Naive B cell (primary cell): ENCODE measurements around the gene MKLN1. TPM values are rescaled to one million over a fixed set of nuclear protein-coding genes. Genes with fewer than 3 reads are reported as not detected.

Experiments used
- ATAC-seq, 2 donors: fragments of 150-1000 bp; cut with Tn5 transposase; 2 replicates each; pipeline ENCODE4 v1.10.0; 2021; ENCODE audit warnings: low read depth in 2 of 2, mild to moderate bottlenecking in 2 of 2, moderate library complexity in 2 of 2
- DNase-seq: peaks from one replicate; pipeline ENCODE4 v3.0.0; 2022
- H3K27ac Mint-ChIP-seq, 6 donors: one replicate each; pipeline ENCODE4 v1.8.0; 2020 to 2022; ENCODE audit warnings: mild to moderate bottlenecking in 6 of 6, mixed read lengths in 6 of 6, moderate library complexity in 5 of 6, inconsistent platforms in 2 of 6
- H3K27me3 Mint-ChIP-seq, 3 donors: one replicate each; pipeline ENCODE4 v1.8.0; 2021 to 2022; ENCODE audit warnings: mixed read lengths in 3 of 3, mild to moderate bottlenecking in 1 of 3
- H3K36me3 Mint-ChIP-seq, 2 donors: one replicate each; pipeline ENCODE4 v1.8.0; 2020 to 2022; ENCODE audit warnings: mixed read lengths in 2 of 2, inconsistent platforms in 1 of 2, mild to moderate bottlenecking in 1 of 2
- H3K4me1 Mint-ChIP-seq, 3 donors: one replicate each; pipeline ENCODE4 v1.8.0; 2020 to 2022; ENCODE audit warnings: mixed read lengths in 3 of 3, inconsistent platforms in 1 of 3, mild to moderate bottlenecking in 1 of 3, moderate library complexity in 1 of 3
- H3K4me3 Mint-ChIP-seq, 8 donors: one replicate each; pipeline ENCODE4 v1.8.0; 2020 to 2022; ENCODE audit warnings: mild to moderate bottlenecking in 8 of 8, mixed read lengths in 8 of 8, moderate library complexity in 8 of 8, inconsistent platforms in 2 of 8
- H3K9me3 Mint-ChIP-seq, 7 donors: one replicate each; pipeline ENCODE4 v1.8.0; 2020 to 2022; ENCODE audit warnings: mixed read lengths in 7 of 7, mild to moderate bottlenecking in 5 of 7, inconsistent platforms in 2 of 7, moderate library complexity in 1 of 7
- polyA plus RNA-seq, 6 donors: library from polyadenylated mRNA; unstranded; fragments of 300-500 nt; fragmentation: Illumina TruSeq; gene quantifications; one replicate each; pipeline ENCODE4 v1.2.3, GENCODE V29; 2021; ENCODE audit warnings: low read depth in 6 of 6

Gene MKLN1
- polyA plus RNA-seq, 6 donors from 2014 or later: 19.6 to 39.8 (median 26.0) TPM

DNA sequence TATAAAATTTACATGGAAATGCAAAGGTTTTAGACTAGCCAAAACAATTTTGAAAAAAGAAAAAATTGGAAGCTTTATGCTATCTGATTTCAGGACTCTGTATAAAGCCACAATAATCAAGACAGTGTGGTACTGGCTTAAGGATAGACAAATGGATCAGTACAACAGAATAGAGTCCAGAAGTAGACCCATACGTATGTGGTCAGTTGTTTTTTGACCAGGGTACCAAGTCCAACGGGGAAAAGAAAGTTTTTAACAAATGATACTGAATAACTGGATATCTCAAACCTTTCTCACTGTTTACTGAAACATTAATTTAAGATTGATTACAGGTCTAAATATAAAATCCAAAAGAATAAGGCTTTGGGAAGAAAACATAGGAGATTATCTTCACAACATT lies 149.1 kb downstream of the MKLN1 start:
- H3K27ac Mint-ChIP-seq: no peak overlapping the region

DNA sequence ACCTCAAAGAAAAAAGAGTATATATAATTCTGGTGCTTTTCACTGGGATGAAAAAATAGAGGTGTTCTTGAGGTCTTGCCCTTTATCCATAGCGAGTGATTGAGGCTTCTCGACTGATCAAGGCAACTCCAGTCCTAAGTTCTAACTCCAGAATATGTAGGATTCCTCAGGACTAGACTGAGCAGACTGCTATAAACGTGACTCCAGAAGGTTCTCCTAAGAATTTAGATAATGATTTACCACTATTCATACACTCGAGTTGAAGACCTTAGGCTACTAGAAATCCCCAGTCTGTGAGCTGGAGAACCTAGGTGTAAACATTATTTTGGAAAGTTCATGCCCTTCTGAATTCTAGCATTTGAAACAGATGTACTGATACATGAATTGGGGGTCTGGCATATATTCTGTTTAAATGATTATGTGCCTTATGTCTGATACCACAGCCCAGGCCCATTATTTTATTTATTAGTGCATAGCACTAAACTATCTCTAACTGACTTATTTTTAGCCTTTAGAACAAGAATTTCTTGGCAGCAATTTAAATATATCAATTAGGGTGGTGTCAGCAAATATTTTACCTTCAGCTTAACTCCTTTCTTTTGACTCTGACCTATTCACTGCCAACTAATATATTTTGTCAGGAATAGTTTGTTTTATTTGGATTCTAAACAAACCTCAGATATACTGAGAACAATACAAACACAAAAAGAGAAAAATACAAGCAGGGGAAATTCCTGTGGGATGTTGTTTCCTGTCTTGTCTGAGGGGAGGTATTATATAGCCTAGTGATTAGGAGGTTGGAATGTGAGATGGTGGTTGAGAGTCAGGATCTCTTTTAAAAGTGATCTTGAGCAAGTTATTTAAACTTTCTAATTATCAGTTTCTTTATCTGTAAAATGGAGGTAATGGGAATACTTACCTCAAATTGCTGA lies 153.0 kb downstream of the MKLN1 start:
- no peaks in the 10 kb centered on the region for H3K9me3 Mint-ChIP-seq
- no peaks in the 10 kb centered on the region for H3K36me3 Mint-ChIP-seq
- H3K27ac Mint-ChIP-seq: peak overlapping the region in 1 of 6 donors; percentile 80

More for the DNA sequence above, 149.1 kb downstream of the MKLN1 start:
- Mint-ChIP-seq H3K4me1 (no peaks in the 10 kb centered on the region), H3K4me3 (no peak overlapping the region), H3K9me3 (peaks cover 0 to 10% (median 0%) of the 10 kb centered on the region in 7 donors), H3K36me3 (peaks cover 10 to 13% of the 10 kb centered on the region in 2 donors), H3K27me3 (no peaks in the 10 kb centered on the region)
- DNase-seq: no peak
- no peak for ATAC-seq

DNA sequence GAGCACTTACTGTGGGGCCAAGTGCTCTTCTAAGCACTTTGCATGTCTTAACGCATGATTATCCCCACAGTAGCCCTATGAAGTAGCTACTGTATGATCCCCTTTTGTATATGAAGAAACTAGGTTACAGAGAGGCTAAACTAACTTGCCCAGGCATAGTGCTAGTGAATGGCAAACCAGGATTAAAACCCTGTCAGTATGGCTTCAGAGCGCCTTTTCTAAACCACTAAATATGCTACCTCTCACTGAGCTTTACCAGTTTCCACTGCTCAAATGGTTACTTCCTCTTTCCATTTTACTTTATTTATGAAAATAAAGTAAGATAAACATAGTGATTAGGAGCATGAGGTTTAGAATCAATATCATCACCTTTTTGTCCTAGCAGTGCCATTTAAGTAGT lies 155.1 kb downstream of the MKLN1 start:
- no peaks in the 10 kb centered on the region for H3K27me3 Mint-ChIP-seq
- no peaks in the 10 kb centered on the region for H3K36me3 Mint-ChIP-seq
- ATAC-seq: peak in 1 of 2 donors; percentile 23
- peaks cover 0 to 7% (median 4%) of the 10 kb centered on the region in 3 donors for H3K4me1 Mint-ChIP-seq
- no peak overlapping the region for H3K4me3 Mint-ChIP-seq
- H3K9me3 Mint-ChIP-seq: no peaks in the 10 kb centered on the region
- no peak overlapping the region for H3K27ac Mint-ChIP-seq
- DNase-seq: no peak

More for the DNA sequence above, 153.0 kb downstream of the MKLN1 start:
- H3K27me3 Mint-ChIP-seq: no peaks in the 10 kb centered on the region
- H3K4me1 Mint-ChIP-seq: peaks cover 0 to 7% (median 4%) of the 10 kb centered on the region in 3 donors
- ATAC-seq: no peak
- no peak for DNase-seq
- H3K4me3 Mint-ChIP-seq: no peak overlapping the region

DNA sequence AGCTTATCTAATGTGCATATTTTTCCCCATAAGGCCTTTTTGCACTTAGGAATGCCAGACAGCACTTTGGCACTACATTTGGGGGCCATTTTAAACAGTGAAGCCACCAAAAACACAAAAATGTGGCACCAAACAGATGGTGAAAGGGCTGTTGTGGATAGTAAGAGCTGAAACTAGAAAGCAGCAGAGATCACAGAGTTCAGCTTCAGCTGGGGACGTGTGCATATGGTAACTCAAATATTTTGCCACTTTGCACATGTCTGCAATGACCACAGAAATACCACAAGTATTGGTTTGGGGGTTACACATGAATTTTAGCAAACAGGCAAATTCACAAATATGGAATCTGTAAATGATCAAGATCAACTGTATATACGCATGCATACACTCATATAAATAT lies 155.9 kb downstream of the MKLN1 start:
- no peak for DNase-seq
- no peak overlapping the region for H3K27ac Mint-ChIP-seq
- no peak for ATAC-seq

DNA sequence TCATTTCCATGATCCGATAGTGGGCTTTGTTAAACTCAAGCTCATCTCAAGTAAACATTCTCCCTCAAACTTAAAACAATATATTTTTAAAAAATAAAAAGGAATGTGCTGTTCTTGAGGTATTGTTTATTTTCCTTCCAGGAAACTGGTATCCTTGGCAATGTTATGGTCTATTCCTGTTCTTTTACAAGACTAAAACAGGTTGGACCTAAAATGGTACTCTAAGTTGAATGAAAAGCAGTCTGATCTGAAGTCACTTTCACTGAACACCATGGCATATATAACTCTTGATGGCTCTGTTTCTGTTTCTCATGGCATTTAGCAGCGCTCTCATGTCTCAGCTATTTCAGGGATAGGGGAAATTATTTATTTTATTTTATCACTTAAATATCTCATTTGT lies 158.7 kb downstream of the MKLN1 start:
- no peaks in the 10 kb centered on the region for H3K27me3 Mint-ChIP-seq

More for the DNA sequence above, 155.9 kb downstream of the MKLN1 start:
- H3K27me3 Mint-ChIP-seq: no peaks in the 10 kb centered on the region
- no peaks in the 10 kb centered on the region for H3K9me3 Mint-ChIP-seq
- no peaks in the 10 kb centered on the region for H3K36me3 Mint-ChIP-seq
- peaks cover 0 to 7% (median 4%) of the 10 kb centered on the region in 3 donors for H3K4me1 Mint-ChIP-seq
- no peak overlapping the region for H3K4me3 Mint-ChIP-seq

DNA sequence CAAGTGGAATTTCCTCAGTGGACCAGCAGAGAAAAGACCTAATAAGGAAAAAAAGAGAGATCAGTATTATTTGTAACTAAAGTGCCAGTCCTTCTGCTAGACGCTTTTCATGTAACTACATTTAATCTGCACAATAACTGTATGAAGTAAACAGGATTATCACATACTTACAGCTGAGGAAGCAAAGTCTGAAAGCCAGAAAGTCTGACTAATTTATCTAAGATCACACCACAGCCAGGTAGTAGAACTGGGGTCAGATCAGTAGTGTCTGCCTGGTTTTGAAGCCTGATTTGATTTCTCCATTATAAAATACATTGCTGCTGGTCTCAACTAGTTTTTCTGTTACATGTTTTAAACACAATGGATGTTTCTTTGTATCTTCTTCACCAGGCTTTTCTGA lies 159.5 kb downstream of the MKLN1 start:
- Mint-ChIP-seq H3K27ac (peak overlapping the region in 2 of 6 donors; percentile 21 to 24), H3K27me3 (no peaks in the 10 kb centered on the region), H3K36me3 (no peaks in the 10 kb centered on the region), H3K4me3 (no peak overlapping the region), H3K4me1 (peaks cover 0 to 3% (median 2%) of the 10 kb centered on the region in 3 donors), H3K9me3 (no peaks in the 10 kb centered on the region)
- ATAC-seq (no peak), DNase-seq (no peak)

More for the DNA sequence above, 158.7 kb downstream of the MKLN1 start:
- Mint-ChIP-seq H3K36me3 (no peaks in the 10 kb centered on the region), H3K4me3 (no peak overlapping the region), H3K27ac (no peak overlapping the region), H3K9me3 (no peaks in the 10 kb centered on the region), H3K4me1 (peaks cover 0 to 7% (median 4%) of the 10 kb centered on the region in 3 donors)
- DNase-seq (no peak), ATAC-seq (no peak)

DNA sequence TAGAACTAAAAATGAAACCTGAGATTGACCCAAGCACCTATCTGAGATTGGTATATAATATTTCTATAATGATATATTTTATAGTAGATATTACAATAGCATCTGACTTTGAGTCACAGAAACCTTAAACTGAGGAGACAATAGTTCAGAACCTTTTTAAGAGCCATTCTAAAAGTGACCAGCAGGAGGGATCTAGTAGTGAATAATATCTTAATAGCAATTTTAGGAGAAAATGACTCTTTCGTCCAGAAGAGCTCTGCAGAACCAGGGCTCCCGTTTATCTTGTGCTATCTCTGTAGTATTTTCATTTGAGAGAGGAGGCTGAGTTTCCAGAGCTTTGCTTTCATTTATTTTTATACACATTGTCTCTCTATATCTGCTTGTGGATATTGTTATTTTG lies 160.7 kb downstream of the MKLN1 start:
- H3K36me3 Mint-ChIP-seq: no peaks in the 10 kb centered on the region
- H3K27ac Mint-ChIP-seq: peak overlapping the region in 1 of 6 donors; percentile 44
- no peak for ATAC-seq
- no peaks in the 10 kb centered on the region for H3K4me1 Mint-ChIP-seq
- no peaks in the 10 kb centered on the region for H3K27me3 Mint-ChIP-seq
- H3K9me3 Mint-ChIP-seq: no peaks in the 10 kb centered on the region
- no peak for DNase-seq
- no peak overlapping the region for H3K4me3 Mint-ChIP-seq

DNA sequence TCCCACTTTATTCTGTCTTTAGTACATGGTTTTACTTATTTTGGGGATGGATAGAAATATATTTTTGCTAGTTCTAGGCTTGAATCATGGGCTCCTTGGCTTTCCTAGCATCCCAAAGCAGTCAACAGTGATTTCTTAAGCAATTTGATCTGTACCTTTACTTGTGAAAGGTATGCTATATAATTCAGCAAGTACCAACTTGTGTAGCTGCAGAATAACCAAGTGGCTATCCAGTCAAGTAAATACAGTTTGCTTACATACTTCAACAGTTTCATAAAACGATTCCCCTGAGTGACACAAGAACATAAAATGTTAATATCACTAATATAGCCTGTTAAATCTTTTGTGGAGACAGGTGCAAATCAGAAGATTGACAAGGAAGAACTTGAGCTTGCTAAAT lies 161.5 kb downstream of the MKLN1 start:
- H3K36me3 Mint-ChIP-seq: no peaks in the 10 kb centered on the region
- no peak for ATAC-seq
- H3K9me3 Mint-ChIP-seq: no peaks in the 10 kb centered on the region
- H3K27me3 Mint-ChIP-seq: no peaks in the 10 kb centered on the region
- no peaks in the 10 kb centered on the region for H3K4me1 Mint-ChIP-seq
- no peak for DNase-seq
- no peak overlapping the region for H3K4me3 Mint-ChIP-seq
- H3K27ac Mint-ChIP-seq: no peak overlapping the region

DNA sequence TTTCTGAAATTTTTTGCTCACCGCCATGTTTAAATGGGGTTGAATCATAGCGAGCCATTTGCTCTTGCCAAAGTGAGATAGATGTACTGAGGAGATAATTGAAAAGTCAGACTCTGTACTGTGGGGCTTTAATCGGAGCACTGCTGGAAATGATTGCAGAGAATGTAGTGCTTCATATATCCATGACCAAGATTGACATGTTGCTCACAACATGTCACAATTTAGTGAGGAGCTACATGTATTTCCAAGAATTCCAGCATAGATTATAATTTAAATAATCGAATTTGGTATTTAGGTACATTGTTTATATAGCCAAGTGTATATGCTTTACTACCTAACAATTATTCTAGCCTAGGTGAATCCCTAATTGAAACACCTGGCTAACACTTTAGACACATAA lies 162.2 kb downstream of the MKLN1 start:
- no peaks in the 10 kb centered on the region for H3K36me3 Mint-ChIP-seq
- DNase-seq (no peak), ATAC-seq (no peak)
- no peak overlapping the region for H3K4me3 Mint-ChIP-seq
- no peaks in the 10 kb centered on the region for H3K4me1 Mint-ChIP-seq
- no peaks in the 10 kb centered on the region for H3K9me3 Mint-ChIP-seq
- no peak overlapping the region for H3K27ac Mint-ChIP-seq
- no peaks in the 10 kb centered on the region for H3K27me3 Mint-ChIP-seq

DNA sequence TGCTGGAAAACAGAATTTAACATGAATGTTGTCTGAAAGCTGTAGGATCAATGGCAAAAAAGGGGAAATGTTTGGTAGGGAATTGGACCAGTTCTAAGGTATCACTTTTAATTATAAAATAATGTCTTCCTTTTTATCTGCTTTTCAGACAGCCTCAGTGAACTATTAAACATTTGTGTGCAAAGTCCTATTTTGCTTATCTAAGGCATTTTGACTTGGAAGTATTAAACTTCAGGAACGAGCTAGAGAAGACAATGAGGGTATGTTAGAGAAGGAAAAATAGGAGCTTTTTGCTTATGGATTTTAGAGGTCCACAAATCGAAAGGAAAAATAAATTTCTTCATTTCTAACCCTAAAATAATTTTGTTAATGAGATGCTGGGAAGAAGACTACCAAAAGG lies 165.4 kb downstream of the MKLN1 start:
- DNase-seq (no peak), ATAC-seq (no peak)
- H3K4me3 Mint-ChIP-seq: no peak overlapping the region
- H3K4me1 Mint-ChIP-seq: no peaks in the 10 kb centered on the region
- H3K9me3 Mint-ChIP-seq: no peaks in the 10 kb centered on the region
- H3K27ac Mint-ChIP-seq: no peak overlapping the region
- peaks cover 0 to 16% of the 10 kb centered on the region in 2 donors for H3K36me3 Mint-ChIP-seq
- no peaks in the 10 kb centered on the region for H3K27me3 Mint-ChIP-seq

DNA sequence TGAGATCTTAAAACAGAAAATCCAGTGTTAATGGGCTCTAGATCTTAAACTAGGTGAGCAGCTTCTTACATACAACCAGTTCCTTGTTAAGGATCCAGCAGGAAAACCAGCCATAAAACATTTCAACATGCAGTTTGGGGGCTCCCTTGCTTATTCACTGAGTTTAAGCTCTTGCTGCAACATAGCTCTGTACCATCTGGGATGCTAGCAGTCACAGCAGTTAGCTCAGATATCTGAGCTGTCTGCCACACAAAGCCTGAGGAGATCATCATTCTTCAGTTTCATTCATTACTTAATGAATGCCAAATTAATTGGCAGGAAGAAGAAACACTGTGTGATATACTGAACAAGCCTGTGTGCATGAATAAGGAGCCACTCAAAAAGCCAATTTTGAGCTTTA lies 165.9 kb downstream of the MKLN1 start:
- H3K9me3 Mint-ChIP-seq: no peaks in the 10 kb centered on the region
- no peak overlapping the region for H3K4me3 Mint-ChIP-seq
- no peaks in the 10 kb centered on the region for H3K27me3 Mint-ChIP-seq
- H3K4me1 Mint-ChIP-seq: no peaks in the 10 kb centered on the region
- no peak overlapping the region for H3K27ac Mint-ChIP-seq
- ATAC-seq (no peak), DNase-seq (no peak)
- peaks cover 0 to 16% of the 10 kb centered on the region in 2 donors for H3K36me3 Mint-ChIP-seq

DNA sequence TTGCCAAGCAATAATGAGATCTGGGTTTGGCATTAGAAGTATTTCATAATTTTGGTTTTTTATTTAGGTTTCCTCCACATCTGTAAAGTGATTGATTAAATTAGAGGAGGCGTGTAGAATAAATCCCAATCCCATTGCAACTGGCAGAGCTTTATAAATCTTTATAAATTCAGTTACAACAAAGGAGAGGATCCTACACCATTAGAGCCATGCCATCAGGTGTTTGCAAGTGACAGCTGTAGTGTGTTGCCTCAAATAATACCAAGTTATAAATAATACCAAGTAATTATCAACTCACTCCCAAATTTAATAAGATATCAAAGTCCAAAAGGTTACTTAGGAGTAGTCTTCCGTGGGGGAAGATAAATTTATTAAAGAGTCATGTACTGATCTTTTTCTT lies 166.5 kb downstream of the MKLN1 start:
- H3K4me1 Mint-ChIP-seq: no peaks in the 10 kb centered on the region
- no peak for ATAC-seq
- H3K36me3 Mint-ChIP-seq: peaks cover 0 to 16% of the 10 kb centered on the region in 2 donors
- H3K27ac Mint-ChIP-seq: no peak overlapping the region
- no peaks in the 10 kb centered on the region for H3K27me3 Mint-ChIP-seq
- no peaks in the 10 kb centered on the region for H3K9me3 Mint-ChIP-seq
- no peak for DNase-seq
- H3K4me3 Mint-ChIP-seq: no peak overlapping the region

DNA sequence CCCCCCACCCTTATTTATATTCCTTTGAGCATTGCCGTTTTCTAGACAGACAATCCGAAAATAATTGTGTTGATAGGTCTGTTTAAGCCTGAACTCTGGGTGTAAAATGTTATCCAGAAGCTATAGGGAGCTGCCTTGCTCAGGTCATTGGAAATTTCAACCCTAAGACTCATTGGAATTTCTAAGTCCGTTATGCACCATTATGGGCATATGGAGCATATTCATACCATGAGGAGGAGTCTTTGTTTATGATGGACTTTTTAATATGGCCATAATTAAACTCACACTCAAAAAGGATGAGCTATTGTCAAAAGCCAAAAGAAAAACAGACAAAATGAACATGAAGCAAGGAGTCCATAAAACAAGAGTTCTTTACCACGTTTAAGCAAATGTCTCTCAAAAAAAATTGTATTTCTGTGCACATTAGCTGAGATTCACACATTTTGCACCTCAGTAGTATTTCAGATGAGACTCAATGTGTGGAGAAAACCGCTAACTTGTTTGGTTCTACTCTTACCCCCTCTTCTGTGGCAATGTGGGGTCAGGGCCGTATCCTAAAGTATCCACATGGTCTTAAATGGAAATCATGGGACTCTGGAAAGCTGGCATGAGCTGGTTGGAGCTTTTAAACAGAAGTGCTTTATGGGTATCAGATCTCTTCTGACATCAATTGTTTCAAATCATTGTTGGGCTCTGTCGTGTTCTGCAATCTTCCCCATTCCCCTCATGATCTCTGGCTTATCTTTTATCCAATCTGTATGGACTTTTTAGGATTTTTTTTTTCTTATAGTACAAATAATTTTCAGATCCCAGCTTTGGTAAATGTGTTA lies 168.2 kb downstream of the MKLN1 start:
- Mint-ChIP-seq H3K27ac (peak overlapping the region in 1 of 6 donors; percentile 38), H3K4me3 (no peak overlapping the region), H3K27me3 (no peaks in the 10 kb centered on the region), H3K4me1 (no peaks in the 10 kb centered on the region), H3K36me3 (peaks cover 0 to 16% of the 10 kb centered on the region in 2 donors), H3K9me3 (no peaks in the 10 kb centered on the region)
- DNase-seq (no peak), ATAC-seq (no peak)
